ENCODE results near the gene SDK1.

DNA sequence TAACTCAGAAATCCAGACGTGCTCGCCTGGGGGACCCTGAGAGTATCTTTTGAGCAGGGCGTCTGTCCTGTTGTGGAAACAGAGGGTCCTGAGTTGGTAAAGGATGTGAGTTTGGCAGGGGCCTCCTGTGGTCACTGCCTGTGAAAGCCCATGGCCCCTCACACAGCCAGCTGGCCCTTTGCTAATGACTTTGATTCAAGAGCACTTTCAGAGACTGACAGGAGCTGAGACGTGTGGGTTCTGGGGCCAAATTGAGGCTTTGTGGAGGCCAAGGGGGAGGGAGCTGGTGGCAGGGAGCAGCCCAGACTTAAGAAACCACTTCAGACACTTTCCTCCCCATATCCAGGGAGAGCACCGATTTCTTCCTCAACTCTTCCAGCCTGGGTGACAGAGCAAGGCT, 921.6 kb downstream of the SDK1 start:
- TF ChIP-seq, protein P1, sequence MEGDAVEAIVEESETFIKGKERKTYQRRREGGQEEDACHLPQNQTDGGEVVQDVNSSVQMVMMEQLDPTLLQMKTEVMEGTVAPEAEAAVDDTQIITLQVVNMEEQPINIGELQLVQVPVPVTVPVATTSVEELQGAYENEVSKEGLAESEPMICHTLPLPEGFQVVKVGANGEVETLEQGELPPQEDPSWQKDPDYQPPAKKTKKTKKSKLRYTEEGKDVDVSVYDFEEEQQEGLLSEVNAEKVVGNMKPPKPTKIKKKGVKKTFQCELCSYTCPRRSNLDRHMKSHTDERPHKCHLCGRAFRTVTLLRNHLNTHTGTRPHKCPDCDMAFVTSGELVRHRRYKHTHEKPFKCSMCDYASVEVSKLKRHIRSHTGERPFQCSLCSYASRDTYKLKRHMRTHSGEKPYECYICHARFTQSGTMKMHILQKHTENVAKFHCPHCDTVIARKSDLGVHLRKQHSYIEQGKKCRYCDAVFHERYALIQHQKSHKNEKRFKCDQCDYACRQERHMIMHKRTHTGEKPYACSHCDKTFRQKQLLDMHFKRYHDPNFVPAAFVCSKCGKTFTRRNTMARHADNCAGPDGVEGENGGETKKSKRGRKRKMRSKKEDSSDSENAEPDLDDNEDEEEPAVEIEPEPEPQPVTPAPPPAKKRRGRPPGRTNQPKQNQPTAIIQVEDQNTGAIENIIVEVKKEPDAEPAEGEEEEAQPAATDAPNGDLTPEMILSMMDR (IDR thresholded peaks at IDR 0.05): no peak
- no peak for TF ChIP-seq POLR2AphosphoS5 (IDR thresholded peaks at IDR 0.05)
- TF ChIP-seq POLR2A (IDR thresholded peaks at IDR 0.05): no peak
